AG09319 (cell line): ENCODE data around the gene RALGPS1.

Source experiments
- DNase-seq: peaks from one replicate; pipeline ENCODE4 v3.0.0-alpha.2; 2010; ENCODE audit warnings: low read depth; ENCODE audit errors: extremely low read depth
- TF ChIP-seq, protein P1 (sequence below): IDR thresholded peaks from 2 replicates; pipeline ENCODE4 v1.5.1; 2011; ENCODE audit warnings: low read depth, mild to moderate bottlenecking, inconsistent platforms, low read length, moderate library complexity

RALGPS1 gene

DNA sequence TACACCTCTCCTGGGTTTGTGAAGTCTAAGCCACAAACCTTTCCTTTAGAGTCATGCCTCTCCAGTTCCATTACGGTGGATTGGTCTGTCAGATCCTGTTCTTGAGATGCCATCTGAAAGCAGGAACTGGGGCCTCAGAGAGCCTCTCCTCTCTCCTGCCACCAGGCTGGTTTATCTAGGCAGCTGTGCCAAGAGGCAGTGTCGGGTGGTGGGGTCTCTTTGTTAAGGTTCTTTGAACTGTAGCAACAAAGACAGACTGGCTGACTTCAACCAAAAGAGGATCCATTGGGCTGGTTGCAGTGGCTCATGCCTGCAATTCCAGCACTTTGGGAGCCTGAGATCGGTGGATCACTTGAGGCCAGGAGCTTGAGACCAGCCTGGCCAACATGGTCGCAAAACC lies 273.8 kb downstream of the RALGPS1 start:
- DNase-seq, result no peak
- TF ChIP-seq, protein P1, sequence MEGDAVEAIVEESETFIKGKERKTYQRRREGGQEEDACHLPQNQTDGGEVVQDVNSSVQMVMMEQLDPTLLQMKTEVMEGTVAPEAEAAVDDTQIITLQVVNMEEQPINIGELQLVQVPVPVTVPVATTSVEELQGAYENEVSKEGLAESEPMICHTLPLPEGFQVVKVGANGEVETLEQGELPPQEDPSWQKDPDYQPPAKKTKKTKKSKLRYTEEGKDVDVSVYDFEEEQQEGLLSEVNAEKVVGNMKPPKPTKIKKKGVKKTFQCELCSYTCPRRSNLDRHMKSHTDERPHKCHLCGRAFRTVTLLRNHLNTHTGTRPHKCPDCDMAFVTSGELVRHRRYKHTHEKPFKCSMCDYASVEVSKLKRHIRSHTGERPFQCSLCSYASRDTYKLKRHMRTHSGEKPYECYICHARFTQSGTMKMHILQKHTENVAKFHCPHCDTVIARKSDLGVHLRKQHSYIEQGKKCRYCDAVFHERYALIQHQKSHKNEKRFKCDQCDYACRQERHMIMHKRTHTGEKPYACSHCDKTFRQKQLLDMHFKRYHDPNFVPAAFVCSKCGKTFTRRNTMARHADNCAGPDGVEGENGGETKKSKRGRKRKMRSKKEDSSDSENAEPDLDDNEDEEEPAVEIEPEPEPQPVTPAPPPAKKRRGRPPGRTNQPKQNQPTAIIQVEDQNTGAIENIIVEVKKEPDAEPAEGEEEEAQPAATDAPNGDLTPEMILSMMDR, result no peak

DNA sequence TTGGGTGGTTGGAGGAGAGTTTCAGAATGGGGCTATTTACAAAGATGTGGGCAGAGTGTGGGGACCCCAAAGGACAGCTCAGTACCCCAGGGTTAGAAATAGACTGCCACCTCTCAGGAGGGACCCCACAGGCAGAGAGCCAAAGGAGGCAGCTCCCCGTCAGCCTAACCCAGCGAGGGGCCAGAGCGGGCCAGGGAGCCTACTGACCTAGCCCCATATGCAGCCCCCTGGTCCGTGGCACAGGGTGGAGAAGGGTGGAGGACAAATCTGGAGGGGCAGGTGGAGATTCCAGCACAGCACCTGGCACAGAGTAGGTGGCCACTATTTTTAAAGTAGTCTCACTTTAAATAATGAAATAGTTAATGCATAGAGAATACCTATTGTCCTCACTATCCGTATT lies 275.0 kb downstream of the RALGPS1 start:
- no peak for DNase-seq
- TF ChIP-seq, protein P1, result no peak

DNA sequence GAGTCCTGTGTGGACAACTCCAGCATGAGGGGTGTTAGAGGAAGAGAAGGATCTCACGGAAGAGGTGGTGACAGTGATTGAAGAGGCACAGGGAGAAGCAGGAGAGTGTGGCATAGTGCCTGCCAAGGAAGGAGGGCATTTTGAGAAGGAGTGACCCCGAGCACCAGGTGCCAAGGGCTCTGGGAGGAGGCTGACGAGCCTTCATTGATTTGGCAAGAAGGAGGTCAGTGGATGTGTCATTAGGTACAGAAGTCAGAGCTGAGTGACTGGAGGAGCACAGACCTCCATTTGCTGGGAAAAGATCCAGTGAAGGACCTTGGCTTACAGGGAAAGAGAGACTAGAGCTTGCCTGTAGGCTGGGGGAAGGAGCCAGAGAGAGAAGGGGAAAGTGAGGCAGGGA lies 278.2 kb downstream of the RALGPS1 start:
- DNase-seq, result no peak
- TF ChIP-seq, protein P1, result no peak

DNA sequence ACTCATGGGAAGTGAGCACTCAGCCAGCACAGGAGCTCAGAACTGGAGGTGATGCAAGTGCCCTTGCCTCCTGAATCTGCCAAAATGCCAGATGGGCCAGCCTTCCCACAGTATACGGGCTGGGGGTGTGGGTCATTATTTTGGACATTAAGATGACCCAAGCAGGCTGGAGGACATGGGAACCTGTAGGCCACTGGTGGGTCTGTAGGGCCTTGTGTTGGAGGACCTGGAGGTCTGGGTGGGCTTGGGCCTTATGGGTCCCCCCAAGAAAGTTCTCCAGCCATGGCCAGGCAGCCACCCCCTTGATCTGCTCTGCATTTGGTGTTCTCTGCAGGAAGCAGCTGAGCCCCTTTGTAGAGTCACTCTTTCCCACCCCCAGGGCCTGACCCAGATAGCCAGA lies 278.9 kb downstream of the RALGPS1 start:
- no peak for DNase-seq
- TF ChIP-seq, protein P1, result no peak

DNA sequence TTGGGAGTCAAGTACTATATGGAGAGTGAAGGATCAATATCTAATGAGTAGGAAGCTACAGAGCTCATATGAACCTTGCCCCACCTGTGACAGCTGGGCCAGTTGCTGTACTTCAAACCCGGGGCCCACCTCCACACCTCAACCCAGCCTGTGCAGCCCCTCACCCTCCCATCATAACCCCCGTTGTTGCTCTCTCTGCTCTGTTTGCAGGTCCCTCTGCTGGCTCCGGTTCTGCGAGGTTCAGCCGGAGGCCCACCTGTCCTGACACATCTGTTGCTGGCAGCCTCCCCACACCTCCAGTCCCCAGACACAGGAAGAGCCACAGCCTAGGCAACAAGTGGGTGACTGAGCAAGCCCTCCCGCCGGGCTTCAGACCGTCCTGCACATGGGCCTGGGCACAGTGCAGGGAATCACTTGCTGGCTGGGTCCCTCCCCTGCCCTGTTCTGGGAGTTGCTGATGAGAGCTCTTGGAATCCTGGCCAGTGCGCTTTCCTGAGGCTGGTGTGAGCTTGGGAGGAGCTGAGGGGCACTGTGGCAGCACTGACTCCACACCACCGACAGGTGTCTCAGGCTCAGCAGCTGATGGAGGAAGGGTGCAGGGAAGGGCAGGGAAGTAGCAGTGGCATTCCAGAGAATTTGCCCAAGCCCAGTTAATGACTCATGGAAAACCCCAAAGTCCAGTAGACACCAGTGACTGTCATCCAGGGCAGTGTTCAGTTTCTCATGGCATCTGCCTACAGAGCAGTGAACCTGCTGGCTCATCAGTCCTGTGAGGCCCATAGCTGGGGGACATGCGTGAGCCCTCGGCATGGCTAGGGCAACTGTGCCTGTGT lies 280.5 kb downstream of the RALGPS1 start:
- DNase-seq, result no peak
- TF ChIP-seq, protein P1, result no peak

DNA sequence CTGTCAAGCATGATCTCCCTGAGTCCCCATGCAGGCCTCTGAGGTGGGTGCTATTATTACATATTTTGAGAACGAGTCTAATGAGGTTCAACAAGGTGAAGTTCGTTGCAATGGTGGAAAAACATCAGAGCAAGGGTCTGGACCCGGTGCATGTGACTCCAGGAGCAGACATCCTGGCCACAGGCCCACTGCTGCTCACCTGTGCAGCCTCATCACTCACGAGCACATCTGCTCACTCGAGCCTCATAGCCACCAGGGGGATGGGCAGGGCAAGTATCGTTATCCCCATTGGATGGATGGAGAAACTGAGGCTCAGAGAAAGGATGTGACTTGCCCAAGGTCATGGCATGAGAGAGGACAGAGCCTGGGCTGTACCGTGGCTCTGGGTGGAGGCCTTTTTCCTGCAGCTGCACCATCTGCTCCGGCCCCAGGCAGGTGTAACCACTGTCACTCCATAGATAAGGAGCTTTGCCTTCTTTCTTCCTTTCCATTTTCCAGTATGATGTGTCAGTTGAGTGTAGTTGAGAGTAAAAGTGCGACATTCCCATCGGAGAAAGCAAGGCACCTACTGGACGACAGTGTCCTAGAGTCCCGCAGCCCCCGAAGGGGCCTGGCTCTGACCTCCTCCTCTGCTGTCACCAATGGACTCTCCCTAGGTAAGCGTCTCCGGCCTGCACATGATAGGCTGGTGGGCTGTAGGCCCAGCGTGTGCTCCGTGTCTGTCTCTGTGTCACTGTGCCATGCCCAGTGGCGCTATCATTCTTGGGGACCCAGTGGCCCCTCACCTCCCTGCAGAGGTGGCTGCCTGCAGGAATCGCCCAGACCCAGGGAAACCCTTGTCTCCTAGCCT lies 281.6 kb downstream of the RALGPS1 start:
- TF ChIP-seq, protein P1, result no peak
- no peak for DNase-seq

DNA sequence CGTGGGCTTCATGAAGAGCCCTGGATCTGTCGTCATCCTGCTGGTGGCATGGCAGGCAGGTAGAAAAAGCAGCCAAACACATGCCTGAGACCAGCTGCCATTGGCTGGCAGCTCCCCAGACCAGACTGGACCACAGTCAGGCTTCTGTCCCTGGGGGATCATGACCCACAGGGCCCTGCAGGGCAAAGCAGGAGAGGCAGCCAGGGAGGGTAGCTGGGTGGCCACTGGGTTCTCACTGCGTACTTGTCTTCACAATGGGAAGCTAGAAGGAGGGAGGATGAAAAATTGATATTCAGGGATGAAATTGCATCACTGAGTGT lies 282.2 kb downstream of the RALGPS1 start:
- DNase-seq, result no peak
- TF ChIP-seq, protein P1, result no peak
